GM12874 (cell line): Measurements from ENCODE around the gene WFDC9.

ENCODE experiments used
- TF ChIP-seq, protein P1 (sequence below): IDR thresholded peaks from 2 replicates; pipeline ENCODE4 v1.5.1; 2011; ENCODE audit warnings: low read depth, mild to moderate bottlenecking, control low read depth, low read length, moderate library complexity; ENCODE audit not compliant: insufficient read depth

WFDC9 gene

DNA sequence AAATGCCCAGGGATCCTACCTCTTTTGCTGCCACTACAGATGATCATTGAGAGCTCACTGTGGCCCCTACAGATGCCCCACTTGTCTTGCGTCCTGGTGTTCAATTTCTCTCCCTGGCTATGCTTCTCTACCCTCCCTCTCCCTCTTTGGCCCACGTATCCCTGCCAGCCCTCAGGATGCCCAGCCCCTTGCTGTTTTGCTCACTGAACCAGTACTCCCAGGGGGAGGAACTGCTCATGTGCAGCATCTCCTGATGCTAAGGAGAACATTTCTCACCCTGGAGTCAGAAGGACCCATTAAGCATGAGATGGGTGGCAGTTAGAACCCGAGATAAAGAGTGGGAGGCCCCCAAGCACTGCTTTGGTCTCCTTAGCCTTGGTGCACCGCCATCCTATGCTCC is at the start of gene WFDC9:
TSS of gene WFDC9 (minus strand) at position 101 of the 400 bp plus-strand sequence. CDS start 21,103 bp downstream, outside the sequence.
- TF ChIP-seq, protein P1, sequence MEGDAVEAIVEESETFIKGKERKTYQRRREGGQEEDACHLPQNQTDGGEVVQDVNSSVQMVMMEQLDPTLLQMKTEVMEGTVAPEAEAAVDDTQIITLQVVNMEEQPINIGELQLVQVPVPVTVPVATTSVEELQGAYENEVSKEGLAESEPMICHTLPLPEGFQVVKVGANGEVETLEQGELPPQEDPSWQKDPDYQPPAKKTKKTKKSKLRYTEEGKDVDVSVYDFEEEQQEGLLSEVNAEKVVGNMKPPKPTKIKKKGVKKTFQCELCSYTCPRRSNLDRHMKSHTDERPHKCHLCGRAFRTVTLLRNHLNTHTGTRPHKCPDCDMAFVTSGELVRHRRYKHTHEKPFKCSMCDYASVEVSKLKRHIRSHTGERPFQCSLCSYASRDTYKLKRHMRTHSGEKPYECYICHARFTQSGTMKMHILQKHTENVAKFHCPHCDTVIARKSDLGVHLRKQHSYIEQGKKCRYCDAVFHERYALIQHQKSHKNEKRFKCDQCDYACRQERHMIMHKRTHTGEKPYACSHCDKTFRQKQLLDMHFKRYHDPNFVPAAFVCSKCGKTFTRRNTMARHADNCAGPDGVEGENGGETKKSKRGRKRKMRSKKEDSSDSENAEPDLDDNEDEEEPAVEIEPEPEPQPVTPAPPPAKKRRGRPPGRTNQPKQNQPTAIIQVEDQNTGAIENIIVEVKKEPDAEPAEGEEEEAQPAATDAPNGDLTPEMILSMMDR: no peak

DNA sequence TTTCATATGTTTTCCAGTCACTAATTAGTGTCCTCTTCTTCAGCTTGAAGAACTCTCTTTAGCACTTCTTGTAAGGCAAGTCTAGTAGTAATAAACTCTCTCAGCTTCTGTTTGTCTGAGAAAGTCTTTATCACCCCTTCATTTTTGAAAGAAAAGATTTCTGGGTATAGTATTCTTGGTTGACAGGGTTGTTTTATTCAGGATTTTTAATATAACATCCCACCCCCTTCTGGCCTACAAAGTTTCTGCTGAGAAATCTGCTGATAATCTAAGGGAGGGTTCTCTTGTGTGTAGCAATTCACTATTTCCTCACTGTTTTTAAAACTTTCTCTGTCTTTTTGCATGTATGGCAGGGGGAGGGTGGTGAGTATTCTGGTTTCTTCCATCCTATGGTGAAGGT is 48.6 kb upstream of the WFDC9 start:
- TF ChIP-seq, protein P1: no peak

DNA sequence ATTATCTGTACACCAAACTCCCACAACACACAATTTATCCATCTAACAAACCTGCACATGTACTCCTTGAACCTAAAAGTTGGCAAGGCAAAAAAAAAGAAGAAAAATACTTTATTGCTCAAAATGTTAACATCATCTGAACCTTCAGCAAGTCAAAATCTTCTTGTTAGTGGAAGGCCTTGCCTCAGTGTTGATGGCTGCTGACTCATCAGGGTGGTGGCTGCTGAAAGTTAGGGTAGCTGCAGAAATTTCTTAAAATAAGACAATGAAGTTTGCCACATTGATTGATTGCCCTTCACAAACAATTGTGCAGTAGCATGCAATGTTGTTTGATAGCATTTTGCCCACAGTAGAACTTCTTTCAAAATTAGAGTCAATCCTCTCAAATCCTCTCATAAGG is 41.7 kb upstream of the WFDC9 start:
- TF ChIP-seq, protein P1: no peak

DNA sequence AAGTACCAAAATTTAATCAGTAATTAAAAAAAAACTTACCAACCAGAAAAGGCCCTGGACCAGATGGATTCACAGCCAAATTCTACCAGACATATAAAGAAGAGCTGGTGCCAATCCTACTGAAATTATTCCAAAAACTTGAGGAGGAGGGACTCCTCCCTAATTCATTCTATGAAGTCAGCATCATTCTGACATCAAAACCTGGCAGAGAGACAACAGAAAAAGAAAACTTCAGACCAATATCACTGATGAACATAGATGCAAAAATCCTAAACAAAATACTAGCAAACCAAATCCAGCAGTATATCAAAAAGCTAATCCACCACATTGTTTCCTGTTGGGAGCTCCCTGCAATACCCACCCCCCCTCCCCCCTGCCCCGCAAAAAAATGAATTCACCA is 39.1 kb upstream of the WFDC9 start, which contains the start of gene WFDC11:
TSS of gene WFDC11 (minus strand) at position 101 of the 400 bp plus-strand sequence. CDS start 19,639 bp downstream, outside the sequence.
- TF ChIP-seq, protein P1: no peak

DNA sequence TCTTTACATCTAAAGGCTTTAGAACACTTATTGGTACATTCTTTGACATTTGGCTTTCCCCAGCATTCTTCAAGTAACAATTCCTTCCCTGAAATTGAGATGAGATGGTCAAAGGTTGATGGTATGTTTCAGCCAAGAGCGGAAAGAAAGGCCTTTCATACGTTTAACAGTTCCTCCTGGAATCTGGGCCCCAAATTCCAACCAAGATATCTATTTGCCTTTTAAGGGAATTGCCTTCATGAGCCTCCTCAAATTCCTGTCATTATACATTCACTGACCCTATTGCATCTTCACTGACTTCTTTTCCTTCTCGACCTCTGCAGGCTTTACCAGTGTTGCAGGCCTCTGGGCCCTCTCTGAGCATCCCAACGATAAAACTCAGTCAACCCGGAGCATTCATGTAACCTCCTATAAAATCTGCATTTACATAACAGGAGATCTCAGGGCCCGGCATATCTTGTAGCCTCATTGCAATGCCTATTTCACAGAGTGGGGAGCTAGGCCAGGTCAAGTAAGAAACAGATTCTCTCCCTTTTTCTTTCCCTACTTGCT is 18.3 kb upstream of the WFDC9 start:
- TF ChIP-seq, protein P1: no peak

DNA sequence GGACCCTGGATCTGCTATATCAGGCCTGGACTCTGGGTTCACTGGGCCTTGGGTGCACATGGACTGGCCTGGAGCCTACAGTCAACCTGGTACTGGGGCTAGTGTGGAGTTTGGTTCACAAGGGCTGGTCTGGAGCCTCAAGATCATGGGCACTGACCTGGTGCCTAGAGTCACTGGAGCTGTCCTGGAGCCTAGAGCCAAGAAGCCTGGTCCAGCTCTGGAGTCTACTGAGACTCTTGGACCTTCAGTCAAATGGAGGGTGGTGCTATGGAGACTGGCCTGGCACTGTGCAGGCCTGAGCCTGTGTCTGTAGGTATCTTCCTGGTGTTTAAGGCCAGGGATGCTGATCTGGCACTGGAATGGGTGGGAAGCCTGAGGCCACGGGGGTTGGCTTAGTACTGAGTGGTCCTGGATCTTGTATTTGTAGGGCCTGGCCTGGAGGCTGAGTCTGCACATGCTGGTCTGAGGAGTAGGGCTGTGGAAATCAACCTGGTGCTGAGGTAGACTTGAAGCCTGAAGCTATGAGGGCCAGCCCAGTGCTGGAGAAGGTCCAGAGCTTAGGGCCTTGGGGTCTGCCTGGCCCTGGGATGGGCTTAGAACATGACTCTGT is 16.5 kb upstream of the WFDC9 start:
- TF ChIP-seq, protein P1: no peak

DNA sequence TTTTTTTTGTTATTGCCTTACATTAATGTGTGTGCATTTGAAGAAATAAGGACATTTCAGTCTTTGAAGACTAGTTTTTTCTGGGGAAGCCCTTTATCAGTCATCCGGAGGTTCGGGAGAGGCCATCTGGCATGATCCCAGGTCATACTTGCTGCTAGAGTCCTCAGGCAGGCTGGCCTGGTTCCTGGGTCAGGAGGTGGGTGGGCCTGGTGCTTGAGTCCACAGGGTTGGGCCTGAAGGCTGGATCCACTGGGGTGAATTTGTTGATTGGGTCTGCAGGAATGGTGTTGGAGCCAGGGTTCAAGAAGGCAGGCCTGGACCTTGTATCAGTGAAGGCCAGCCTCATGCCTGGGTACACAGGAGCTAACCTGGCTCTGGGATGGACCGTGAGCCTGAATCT is 15.8 kb upstream of the WFDC9 start:
- TF ChIP-seq, protein P1: no peak
